KG1 (cell line): Measurements from ENCODE around the gene HTRA1.

ENCODE experiments used
- DNase-seq: peaks from one replicate; lab custom pipeline; 2025; lab: John Stamatoyannopoulos, UW

HTRA1 gene

DNA sequence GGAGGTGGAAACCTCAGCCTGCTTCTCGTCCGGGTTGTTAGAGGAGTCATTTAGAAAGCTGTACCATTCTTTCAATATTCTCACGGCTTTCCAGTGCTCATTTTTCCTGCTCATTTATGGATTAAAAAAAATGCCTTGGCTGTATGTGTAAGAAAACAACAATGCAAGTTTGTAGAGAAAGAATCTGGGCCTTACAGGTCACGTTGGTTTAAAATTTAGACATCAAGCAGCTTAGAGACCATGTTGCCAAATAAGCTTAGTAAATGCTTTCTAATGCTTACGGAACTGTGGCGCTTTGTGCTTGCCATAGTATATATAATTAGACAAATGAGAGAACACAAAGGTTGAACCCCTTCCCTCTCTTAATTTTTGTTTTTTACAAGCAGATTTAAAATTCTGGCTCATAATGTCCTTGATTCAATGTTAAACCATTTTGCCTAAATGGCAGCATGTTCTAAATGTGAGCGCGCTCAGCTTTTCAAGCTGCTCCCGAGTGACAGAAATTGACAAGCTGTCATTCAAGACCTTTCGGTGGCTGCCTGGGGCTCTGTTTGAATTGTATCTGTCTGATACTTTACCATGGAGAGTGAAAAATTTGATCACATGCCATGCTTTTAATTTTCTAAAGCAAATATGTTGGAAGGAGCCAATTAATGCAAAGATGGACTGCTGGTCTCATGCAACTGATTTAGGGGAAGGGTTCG is 5.8 kb upstream of the HTRA1 start:
- DNase-seq: no peak

DNA sequence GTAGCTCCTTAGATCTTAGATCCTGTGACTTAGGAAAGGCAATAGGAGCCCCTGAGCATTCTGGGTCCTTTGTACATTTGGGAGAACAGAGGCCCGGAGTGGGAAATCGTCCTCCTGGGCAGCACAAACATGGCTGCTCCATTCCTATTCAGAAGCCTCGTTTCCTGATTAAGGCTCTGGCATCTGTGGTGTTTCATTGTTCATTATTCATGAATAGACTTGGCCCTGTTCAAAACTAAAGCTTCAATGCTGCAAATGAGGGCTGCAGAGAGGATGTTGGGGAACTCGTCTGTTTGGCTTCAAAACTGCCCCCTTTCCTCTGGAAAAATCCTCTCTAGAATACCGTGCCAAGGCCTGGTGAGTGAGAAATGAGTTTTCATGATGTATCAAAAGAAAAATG is 3.4 kb upstream of the HTRA1 start:
- no peak for DNase-seq

- DNase-seq: no peak
Measured at GRCh38 chr10:122458693-122459092, 2.7 kb upstream of the HTRA1 start.

GRCh38 chr10:122459561-122460273 is 1.6 kb upstream of the HTRA1 start:
- DNase-seq: no peak

DNA sequence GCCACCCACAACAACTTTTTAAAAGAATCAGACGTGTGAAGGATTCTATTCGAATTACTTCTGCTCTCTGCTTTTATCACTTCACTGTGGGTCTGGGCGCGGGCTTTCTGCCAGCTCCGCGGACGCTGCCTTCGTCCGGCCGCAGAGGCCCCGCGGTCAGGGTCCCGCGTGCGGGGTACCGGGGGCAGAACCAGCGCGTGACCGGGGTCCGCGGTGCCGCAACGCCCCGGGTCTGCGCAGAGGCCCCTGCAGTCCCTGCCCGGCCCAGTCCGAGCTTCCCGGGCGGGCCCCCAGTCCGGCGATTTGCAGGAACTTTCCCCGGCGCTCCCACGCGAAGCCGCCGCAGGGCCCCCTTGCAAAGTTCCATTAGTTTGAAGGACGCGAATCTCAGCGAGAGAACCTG is 461 bp upstream of the HTRA1 start:
- no peak for DNase-seq

DNA sequence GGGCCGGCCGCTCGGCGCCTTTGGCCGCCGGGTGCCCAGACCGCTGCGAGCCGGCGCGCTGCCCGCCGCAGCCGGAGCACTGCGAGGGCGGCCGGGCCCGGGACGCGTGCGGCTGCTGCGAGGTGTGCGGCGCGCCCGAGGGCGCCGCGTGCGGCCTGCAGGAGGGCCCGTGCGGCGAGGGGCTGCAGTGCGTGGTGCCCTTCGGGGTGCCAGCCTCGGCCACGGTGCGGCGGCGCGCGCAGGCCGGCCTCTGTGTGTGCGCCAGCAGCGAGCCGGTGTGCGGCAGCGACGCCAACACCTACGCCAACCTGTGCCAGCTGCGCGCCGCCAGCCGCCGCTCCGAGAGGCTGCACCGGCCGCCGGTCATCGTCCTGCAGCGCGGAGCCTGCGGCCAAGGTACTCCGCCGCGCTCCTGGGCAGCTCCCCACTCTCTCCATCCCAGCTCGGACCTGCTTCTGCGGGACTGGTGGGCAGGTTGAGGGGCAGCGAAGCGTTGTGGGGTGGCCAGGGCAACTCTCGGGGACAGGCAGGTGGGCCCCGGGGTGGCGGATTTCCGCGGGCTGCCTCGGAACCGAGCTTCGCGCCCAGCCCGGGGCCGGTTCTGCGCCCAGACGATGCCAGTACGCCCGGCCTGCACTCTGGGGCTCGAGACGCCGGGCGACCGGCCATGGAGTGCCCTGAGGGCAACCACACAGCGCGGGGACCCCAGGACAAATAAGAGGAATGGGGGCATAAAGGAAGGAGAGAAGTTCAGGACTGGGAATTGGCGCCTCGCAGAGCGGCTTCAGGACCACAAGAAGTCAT is 578 bp downstream of the HTRA1 start:
- no peak for DNase-seq

DNA sequence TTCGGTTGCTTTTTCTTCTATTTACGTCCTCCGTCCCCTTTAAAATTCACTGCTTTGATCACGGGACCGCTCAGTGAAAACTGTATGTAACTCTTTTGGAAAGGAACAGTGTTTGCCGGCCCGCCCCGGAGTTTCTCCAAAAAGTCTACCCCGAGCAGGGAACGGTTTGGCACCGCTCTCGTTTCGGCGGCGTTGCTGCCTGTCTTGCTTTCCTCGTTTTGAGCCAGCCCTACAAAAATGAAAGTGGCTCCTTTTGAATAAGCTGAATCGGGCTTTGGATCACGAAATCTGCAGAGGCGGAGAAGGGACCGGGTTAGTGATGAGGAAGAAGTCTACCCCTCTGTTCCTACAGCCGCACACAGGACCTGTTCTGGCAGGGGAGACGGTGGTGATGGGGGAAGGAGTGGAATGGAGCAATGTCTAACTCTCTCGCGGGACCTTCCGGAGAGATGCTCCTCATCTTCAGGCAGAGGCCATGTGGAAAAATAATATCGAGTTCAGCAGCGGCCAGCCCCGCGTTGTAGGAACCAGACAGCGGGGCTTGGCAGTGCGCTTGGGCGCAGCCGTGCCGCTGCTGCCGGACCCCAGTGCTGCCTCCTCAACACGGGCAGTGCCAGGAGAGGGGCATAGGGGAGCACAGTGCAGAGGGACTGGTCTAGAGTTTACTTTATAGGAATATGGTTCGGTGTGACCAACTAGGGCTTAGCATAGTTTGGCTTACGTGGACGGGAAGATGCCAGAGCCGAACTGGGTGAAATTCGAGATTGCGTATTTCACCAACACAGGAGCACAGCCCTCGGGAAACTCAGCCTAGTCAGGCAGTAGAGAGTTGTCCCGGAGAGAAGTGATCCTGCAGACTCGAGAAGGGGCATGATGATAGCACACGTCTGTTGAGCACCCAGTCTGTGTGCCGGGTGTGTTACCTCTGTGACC is 1.4 kb downstream of the HTRA1 start:
- no peak for DNase-seq

- no peak for DNase-seq
Measured at GRCh38 chr10:122463466-122464249, 2.3 kb downstream of the HTRA1 start.

- no peak for DNase-seq
Measured at GRCh38 chr10:122464250-122464510, 2.8 kb downstream of the HTRA1 start.

- DNase-seq: no peak
Measured at GRCh38 chr10:122464586-122464985, 3.2 kb downstream of the HTRA1 start.

DNA sequence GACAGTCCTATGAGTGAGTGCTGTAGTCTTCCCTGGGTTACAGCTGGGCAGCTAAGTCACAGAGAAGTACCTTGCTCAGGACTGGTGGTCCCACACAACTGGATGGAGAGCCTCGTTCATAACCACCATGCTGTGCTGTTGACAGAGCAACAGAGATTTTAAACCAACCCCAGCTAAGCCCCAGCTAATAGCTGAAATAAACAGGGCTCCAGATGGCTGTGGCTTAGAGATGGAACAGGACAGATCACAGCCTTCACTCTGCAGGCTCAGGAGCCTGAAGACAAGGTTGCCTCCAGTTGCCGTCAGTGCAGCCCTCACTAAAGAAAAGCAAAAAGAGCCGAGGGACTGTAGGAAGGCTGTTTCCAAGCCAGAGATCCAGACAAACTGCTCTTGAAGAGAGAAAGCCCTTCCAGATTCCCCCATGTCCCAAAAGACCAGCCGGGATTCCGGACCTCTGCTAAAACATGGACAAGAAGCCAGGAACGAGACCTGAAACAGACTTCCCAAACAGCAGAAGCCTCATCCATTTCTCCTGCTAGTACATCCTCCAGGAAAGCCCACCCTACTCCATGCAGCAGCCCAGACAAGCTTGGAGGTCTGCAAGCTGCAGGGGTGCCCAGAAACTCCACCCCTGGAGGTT is 4.2 kb downstream of the HTRA1 start:
- DNase-seq: no peak

DNA sequence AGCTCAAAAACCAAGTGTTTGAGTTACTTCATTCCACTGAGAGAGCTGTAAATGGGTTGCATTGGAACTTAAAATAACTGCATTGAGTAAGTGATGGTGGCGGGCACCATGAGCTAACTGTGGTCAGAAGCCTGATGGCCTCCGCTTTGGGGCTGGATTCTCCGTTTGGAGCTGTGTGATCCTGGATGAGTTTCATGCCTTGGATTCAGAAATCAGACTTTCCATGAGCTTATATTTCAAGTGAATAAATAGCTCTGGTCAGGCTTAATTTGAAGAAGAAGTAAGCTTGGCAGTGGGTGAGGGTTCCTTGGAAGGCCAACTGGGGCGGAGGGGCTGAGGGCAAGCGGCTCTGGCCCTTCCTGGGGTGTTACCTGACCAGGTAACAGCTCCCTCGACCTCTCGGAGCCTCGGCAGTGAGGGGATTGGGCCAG is 5.6 kb downstream of the HTRA1 start:
- DNase-seq: no peak

GRCh38 chr10:122467701-122468100 is 6.3 kb downstream of the HTRA1 start:
- no peak for DNase-seq

- no peak for DNase-seq
Measured at GRCh38 chr10:122468307-122468925, 7.1 kb downstream of the HTRA1 start.

DNA sequence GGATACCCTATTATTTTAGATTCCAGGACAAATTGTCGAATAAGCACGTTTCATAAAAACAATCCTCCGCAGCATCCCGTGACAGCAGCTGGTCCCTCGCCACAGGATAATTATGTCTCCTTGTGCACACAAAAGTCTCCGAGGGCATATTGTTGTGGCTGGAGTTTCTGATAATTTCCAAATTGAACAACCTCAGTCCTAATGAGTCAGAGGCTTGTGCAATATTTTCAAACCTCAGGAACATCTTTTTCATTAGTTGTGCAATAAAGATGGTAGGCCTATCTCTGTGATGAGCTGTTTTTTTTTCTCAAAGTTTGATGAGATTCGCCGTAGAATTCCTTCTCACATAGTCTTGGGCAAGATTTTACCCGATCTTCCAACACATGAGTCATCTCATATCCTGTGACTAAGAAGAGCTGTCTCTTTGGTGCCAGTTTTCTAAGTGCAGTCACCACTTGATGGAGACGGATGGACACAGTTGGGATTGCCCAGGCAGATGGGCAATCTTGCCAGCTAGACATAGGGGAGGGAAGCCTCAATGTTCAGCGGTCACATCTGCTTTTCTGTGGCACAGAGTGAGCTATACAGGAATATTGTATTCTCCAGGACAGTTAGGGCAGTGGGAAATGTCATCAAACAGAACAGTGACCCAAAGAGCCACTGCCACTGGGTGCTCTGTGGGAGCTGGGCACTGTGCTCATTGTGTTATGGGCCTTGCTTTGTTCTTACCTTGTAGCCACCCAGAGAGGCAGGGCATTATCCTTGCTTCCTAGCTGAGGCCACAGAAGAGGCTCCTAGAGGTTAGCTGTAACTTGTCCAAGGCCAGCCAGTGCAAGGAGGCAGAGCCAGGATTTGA is 7.8 kb downstream of the HTRA1 start:
- DNase-seq: no peak

- DNase-seq: no peak
Measured at GRCh38 chr10:122469848-122470247, 8.5 kb downstream of the HTRA1 start.

DNA sequence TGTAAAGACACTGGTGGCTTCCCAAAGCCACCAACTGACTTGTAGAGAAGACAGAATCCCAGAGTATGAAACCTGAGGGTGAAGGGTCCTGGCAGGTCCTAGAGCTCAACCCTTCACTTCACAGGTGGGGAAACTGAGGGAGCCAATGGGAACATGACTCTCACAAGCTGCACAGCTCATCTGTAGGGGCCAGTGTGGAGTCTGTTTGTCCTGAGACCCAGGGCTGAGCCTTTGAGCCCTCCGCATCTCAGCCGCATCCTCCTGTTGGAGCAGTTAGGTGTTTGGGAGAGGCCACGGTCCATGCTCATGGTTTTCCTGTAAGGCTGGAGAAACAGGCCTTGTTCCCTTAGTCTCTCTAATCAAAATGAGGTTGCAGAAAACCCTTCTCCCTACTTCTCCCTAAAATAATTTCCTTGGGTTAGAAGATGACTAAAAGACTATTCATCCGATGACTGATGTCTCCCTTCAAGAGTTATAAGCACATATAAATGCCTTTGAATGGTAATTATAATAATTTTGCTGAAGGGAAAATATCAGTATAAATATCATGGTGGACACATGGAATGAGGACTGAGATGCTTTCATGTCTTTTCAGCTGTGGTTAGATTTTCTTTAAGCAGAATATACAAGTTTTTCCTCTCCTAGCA is 10.3 kb downstream of the HTRA1 start:
- DNase-seq: no peak

DNA sequence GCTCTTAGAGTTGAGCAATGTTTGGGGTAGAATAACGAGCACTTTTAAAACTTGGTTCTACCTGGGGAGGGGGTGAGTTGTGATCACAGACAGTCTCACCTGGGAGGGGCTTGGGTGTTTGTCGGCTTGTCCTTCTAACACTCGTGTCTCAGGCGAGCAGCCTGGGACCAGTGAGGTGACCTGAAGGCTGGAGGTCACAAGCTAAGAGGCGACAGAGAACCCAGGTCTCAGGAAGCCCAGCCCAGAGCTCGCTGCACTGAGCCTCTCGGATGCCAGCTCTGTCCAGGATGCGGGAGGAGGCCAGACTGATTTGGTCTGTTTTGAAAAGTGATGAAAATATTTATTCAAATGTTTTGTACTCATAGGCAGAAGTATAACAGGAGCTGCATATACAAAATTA is 11.8 kb downstream of the HTRA1 start:
- no peak for DNase-seq
